ENCODE measurements around the gene TMEM242.

DNA sequence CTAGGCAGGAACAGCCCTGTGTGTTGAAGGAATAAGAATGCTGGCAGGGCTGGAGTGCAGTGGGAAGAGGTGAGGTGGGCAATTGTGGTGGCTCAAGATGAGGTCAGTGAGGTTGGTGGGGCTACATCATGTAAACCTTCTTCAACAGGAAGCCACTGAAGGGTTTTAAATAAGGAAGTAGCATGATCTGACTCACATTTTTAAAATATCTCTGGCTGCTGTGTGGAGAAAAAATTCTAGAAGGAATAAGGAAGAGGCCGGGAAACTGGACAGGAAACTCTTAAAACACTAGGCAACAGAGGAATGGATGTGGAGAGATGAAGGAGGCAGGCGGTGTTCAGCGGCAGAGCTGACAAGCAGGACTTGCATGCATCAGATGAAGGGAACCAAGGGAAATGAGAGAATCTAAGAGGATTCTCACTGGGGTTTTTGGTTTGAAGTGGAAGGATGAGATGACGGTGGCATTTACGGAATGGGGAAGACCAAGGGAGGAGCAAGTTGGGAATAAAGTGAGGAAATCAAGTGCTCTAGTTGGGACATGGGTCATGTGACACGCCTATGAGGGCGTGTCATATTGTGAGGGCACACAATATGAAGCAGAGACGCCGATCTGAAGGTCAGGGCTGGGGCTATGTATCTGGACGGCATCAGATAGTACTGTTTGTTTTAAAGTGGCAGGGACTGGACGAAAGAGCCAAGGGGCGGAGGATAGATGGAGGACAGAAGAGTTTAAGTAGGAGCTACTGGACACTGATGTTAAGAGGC, 18.2 kb downstream of the TMEM242 start:
- TF ChIP-seq CTCF (conservative IDR thresholded peaks at IDR 0.05 in 1 of 2, IDR thresholded peaks at IDR 0.05 in 1 of 2; ENCODE audit: extremely low read depth in 1 of 2, insufficient read depth in 1 of 2, low read depth in 1 of 2, low read length in 2 of 2) (no peak), EZH2 (IDR thresholded peaks at IDR 0.05; ENCODE audit: borderline replicate concordance, low read length) (no peak)
